GM21381 (cell line): Measurements from ENCODE around the gene CMTM2.
A peak's percentile ranks its signal among the peaks of the same experiment; 100 is the strongest.
"Not testable (repeated sequence)": the region's sequence is repeated elsewhere in the genome, so short reads cannot be mapped to it uniquely, and the experiment has no call there.

ENCODE experiments used
- ATAC-seq: cut with Tn5 transposase; IDR thresholded peaks from one replicate; pipeline ENCODE4 v1.9.1; 2021; ENCODE audit warnings: mild to moderate bottlenecking, moderate library complexity; ENCODE audit not compliant: unreplicated experiment

CMTM2 gene

GRCh38 chr16:66605177-66605978 lies 26.1 kb downstream of the CMTM2 start:
- ATAC-seq = no peak

DNA sequence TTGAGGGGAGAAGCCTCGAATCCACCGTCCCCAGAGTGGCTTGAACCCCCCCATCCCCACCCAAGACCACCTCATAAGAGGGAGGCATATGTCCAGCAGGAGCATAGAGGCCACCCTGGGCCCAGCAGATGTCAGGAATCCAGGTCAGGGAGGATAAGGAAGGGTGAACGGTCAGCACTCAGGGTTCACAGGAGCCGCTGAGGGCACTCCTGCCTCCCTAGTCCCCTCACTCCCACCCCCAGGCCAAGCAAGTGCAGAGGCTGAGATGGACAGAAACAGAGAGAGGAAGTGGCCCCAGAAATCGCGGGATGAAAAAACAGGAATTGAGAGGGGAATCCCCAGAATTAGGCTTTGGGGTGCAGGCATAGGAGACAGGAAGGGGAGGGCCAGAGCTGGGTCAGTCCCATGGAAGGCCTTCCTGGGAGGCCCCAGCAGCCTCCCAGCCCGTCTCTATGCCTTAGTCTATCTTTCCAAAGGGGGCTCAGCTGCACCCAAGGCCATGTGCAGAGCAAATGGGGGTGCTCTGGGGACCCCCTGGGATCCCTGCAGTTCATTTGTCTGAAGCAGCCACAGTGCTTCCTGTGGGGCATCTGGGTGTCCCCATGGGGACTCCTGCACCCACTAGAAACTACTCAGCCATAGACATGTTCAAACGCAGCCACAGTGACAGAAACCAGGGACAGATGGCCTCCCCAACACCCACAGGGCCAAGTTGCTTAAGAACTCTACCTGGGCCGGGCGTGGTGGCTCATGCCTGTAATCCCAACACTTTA lies 26.9 kb downstream of the CMTM2 start:
- peak; percentile 56 for ATAC-seq

DNA sequence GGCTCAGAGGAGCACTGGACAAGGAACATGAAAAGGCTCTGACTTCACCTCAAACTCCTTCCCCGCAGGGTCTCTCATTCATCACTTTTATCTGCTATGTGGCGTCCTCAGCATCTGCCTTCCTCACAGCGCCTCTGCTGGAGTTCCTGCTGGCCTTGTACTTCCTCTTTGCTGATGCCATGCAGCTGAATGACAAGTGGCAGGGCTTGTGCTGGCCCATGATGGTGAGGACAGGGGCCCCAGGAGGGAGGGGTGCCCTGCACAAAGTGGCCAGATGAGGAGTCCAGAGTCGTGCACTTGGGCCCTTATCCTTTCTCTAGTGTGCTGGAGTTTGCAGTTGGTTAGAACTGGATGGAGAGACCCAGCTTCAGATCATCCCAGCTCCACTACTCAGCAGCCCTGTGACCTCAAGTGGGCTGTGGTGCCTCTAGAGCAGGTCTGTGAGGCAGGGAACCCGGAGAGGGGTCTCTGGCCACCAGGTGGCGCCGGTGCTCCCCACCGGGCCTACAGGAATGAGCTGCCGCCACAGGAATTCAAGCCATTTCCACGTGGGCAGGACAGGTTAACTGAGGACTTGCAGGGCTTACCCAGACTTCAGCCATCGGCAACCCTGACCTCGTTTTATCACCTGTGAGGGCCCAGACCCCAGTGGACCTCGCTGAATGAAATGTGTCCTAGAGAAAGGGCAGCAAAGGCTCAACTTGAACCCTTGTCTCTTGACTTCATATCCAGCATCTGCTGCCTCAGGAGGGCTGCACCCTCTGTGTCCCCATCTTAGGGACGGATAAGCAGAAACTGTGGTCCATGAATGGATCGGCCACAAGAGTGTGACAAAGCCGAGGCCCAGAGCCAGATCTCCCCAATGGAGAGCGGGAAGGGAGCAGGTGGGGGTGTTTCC lies 29.2 kb downstream of the CMTM2 start:
- peak; percentile 38 for ATAC-seq

DNA sequence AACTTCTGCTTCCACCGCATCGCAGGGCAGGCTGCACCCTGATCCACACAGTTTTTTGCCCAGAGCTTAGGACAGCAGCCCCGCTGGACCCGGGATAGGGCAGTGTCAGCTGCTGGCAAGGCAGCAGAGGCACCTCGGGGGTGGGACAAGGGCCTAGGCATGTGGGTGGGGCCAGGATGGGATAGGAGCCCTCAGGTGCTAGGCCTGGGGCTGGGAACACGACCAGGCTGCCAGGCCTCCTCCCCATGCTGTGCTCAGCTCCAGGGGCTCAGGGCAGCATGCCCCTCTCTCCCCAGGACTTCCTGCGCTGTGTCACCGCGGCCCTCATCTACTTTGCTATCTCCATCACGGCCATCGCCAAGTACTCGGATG lies 29.9 kb downstream of the CMTM2 start:
- ATAC-seq = no peak

- ATAC-seq = no peak
Observed at GRCh38 chr16:66610111-66610820, 31.0 kb downstream of the CMTM2 start.

DNA sequence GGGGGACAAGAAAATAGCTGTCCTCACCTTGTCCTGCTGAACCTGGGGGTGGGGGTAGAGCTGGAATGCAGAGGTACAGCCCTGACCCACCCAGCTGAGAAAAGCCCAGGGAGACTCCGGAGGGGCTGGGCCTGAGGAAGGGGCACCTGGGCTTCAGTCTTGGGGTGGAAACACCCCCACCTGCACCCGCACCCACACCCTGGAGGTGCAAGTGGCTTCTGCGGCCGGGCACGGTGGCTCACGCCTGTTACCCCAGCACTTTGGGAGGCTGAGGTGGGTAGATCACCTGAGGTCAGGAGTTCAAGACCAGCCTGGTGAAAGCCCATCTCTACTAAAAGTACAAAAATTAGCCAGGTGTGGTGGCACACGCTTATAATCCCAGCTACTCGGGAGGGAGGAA lies 32.6 kb downstream of the CMTM2 start:
- ATAC-seq = not testable (repeated sequence)

GRCh38 chr16:66612422-66612821 lies 33.2 kb downstream of the CMTM2 start:
- no peak for ATAC-seq

DNA sequence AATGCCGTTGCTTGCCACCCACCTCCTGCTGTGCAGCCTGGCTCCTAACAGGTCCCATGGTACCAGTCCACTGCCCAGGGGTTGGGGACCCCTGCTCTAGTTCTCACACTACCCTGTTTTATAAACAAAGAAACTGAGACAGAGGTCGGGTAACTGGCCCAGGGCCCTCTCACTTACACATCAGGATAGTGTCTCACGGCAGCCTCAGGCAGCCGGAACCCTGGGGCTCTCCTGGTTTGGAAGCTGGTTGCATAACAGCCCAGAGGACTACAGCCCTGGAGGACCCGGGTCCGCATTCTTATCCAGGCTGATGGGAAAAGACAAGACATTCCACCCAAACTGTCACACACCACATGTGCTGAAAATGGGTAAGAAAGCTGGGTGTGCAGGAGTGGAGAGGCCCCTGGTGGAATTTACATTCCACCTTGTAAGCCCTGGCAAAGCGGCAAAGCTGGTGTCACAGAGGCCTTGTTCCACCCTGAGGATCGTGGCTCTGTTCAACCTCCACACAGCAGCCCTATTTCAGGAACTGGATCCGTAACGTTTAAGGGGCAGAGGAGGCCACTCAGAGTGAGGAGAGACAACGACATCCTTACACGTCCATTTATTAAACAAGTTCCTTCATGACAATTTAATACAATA lies 35.0 kb downstream of the CMTM2 start:
- no peak for ATAC-seq

DNA sequence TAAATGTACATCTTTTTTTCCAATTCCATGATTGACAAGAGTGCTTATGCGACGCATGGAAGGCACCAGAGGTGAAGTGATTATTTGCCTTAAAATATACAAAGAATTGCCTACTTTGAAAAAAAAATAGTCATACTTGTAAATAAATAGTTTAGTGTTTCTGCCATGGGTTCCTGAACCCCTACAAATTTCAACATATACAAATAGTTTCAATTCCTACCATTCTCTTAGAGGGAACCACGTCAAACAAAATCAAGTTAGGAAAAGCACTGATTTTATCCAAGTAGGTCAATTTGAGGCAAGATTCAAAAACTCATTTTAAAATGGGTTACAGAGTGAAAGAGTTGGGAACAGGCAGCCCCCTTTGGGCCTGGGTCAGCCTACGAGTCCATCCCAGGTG lies 36.9 kb downstream of the CMTM2 start:
- no peak for ATAC-seq

- ATAC-seq = no peak
Observed at GRCh38 chr16:66616592-66616991, 37.3 kb downstream of the CMTM2 start.

DNA sequence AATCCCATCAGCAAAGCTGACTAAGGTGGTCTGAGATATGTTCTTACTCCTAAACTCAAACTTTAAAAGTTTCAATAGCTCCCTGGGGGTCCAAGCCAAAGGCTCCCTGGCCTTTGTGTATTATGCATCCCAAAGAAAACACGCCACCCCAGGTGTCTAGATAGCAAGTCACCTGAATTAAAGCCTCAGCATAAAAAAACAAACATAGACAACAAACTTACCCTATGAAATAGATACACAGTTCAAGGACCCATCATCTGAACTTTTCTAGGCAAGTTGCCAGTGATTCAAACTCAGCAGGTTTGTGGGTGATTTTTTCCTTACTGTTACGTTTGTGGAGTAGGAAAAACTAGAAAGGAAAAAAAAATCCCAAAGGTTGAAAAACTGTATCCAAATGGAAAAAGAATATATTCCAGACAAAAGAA lies 37.8 kb downstream of the CMTM2 start:
- no peak for ATAC-seq

- ATAC-seq = no peak
Observed at GRCh38 chr16:66617728-66618127, 38.5 kb downstream of the CMTM2 start.

DNA sequence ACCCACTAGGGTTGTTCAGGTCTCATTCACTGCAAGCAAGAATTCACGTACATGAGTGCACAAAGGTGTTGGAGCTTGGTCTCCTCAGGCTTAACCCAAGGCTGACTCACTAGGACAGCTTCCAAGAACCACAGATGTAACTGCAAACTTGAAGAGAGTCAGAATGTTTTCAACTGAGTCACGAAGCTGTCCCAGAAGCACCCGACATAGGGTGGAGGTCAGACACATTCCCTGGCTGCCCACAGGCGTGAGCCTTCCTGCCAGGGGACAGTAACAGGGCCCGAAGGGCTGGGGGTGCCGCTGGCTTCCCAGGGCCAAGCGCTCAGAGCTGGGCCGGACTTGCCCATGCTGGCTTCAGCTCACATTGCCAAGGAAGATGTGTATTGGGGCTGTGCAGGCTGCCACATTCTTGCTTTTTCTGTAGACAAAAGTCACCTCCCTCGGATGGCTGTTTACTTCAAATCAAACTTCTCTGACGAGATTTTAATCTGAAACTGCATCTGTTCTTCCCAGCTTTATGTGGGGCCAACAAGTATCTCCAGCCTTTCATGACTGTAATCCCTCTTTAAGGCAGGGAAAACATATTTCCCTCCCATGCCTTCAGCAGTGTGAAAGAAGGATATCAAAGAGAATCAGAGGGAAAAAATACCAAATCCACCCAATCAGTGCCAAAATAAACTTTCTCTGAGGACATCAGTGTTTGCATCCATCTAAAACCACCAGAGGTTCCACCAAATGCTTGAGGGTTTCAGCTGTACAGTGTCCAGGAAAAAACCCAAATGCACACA lies 39.5 kb downstream of the CMTM2 start:
- ATAC-seq = no peak

GRCh38 chr16:66619534-66620428 lies 40.5 kb downstream of the CMTM2 start:
- ATAC-seq = no peak

- no peak for ATAC-seq
Observed at GRCh38 chr16:66620429-66620795, 41.1 kb downstream of the CMTM2 start.

DNA sequence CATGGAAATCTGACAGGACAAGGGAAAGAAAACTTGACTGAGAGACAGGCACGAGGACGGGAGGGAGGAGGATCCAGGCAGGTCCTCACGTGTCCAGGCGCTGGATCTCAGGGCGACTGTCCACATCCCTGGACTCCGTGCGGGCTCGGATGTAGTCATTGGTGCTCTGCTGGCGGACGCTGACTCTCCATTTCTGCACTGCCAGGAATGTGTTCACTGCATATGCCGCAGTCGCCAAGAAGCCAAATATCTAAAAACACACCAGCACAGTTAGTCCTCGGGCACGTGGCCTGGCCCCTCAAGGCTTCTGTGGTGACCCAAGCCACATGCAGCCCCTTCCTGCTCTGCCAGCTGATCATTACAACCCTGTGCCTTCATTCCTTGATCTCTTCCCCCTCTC lies 42.7 kb downstream of the CMTM2 start:
- no peak for ATAC-seq

GRCh38 chr16:66622863-66623262 lies 43.6 kb downstream of the CMTM2 start:
- ATAC-seq = no peak

DNA sequence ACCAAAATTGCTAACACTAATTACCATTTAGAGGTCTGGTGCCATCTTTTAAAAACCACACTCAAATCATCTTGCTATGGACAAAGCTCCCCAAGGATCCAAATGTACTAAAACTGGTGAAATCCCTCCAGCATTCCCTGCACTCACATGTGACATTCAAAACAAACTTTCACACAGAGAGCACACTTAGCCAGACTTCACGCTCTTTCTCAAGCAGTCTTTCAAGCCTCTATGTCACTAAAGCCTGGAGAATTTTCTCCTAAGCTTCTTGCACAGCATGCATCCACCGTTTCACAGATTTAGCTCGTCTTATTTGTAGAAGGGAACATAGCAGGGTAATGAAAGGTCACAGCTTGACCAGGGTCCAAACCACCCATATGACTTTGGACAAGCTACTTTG lies 44.5 kb downstream of the CMTM2 start:
- ATAC-seq = no peak
